Astrocyte of the spinal cord (primary cell): ENCODE results near the gene PPP1R9A.

Experiments
- DNase-seq: peaks from one replicate; pipeline ENCODE4 v3.0.0; 2011; ENCODE audit warnings: low read depth, low spot score
- H3K4me3 ChIP-seq: 2 replicates; pipeline ENCODE4 v1.5.1; 2011; ENCODE audit warnings: low read depth, mild to moderate bottlenecking, low read length, moderate library complexity
- in situ Hi-C: cut with HindIII; loops from 2 replicates; pipeline ENCODE4 v1.10.0; 2017; ENCODE audit warnings: low sequenced_read_pairs
- TF ChIP-seq, protein P1 (sequence below): IDR thresholded peaks from 2 replicates; pipeline ENCODE4 v1.5.1; 2012; ENCODE audit warnings: low read depth, mild to moderate bottlenecking, low read length, inconsistent platforms

PPP1R9A gene

DNA sequence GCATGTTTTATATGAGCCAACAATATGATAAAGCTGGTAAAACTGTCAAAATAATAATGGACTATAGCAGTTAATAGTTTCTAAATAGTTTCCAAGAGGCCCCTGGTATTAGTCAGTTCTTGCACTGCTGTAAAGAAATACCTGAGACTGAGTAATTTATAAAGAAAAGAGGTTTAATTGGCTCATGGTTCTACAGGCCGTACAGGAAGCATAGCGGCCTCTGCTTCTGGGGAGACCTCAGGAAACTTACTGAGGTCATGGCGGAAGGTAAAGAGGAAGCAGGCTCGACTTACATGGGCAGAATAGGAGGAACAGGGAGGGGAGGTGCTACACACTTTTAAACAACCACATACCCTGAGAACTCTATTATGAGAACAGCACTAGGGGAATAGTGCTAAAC, 104.6 kb downstream of the PPP1R9A start:
- in situ Hi-C loops = no loop called here
- TF ChIP-seq, protein P1, sequence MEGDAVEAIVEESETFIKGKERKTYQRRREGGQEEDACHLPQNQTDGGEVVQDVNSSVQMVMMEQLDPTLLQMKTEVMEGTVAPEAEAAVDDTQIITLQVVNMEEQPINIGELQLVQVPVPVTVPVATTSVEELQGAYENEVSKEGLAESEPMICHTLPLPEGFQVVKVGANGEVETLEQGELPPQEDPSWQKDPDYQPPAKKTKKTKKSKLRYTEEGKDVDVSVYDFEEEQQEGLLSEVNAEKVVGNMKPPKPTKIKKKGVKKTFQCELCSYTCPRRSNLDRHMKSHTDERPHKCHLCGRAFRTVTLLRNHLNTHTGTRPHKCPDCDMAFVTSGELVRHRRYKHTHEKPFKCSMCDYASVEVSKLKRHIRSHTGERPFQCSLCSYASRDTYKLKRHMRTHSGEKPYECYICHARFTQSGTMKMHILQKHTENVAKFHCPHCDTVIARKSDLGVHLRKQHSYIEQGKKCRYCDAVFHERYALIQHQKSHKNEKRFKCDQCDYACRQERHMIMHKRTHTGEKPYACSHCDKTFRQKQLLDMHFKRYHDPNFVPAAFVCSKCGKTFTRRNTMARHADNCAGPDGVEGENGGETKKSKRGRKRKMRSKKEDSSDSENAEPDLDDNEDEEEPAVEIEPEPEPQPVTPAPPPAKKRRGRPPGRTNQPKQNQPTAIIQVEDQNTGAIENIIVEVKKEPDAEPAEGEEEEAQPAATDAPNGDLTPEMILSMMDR = no peak
- DNase-seq = no peak
- no peak overlapping the region for H3K4me3 ChIP-seq

DNA sequence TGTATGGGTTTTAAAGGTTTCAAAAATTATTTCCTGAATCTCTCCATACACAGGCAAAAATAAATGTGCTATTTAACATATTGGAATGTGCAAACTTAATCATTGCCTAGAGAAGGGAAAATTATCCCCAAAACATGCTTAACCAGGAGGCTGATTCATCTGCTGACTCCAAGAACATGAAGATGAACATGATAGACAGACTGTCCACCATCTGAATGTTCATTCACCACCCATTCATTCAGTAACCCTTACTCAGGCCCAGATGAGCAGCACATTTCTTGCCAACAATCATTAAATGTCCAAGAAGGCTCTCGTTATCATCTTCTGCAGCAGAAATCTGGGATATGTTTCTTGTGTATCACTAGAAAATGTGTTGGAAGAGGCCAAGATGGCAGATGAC, 110.6 kb downstream of the PPP1R9A start:
- TF ChIP-seq, protein P1 = no peak
- no peak overlapping the region for H3K4me3 ChIP-seq
- in situ Hi-C loops = no loop called here
- DNase-seq = no peak

DNA sequence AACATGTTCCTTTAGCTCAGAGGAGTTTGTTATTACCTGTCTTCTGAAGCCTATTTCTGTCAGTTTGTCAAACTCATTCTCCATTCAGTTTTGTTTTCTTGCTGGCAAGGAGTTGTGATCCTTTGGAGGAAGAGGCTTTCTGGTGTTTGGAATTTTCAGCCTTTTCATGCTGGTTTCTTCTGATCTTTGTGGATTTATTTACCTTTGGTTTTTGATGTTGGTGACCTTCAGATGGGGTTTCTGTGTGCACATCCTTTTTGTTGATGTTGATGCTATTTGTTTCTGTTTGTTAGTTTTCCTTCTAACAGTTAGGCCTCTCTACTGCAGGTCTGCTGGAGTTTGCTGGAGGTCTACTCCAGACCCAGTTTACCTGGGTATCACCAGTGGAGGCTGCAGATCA, 118.6 kb downstream of the PPP1R9A start:
- in situ Hi-C loops = no loop called here
- no peak overlapping the region for H3K4me3 ChIP-seq
- no peak for DNase-seq
- TF ChIP-seq, protein P1 = no peak

DNA sequence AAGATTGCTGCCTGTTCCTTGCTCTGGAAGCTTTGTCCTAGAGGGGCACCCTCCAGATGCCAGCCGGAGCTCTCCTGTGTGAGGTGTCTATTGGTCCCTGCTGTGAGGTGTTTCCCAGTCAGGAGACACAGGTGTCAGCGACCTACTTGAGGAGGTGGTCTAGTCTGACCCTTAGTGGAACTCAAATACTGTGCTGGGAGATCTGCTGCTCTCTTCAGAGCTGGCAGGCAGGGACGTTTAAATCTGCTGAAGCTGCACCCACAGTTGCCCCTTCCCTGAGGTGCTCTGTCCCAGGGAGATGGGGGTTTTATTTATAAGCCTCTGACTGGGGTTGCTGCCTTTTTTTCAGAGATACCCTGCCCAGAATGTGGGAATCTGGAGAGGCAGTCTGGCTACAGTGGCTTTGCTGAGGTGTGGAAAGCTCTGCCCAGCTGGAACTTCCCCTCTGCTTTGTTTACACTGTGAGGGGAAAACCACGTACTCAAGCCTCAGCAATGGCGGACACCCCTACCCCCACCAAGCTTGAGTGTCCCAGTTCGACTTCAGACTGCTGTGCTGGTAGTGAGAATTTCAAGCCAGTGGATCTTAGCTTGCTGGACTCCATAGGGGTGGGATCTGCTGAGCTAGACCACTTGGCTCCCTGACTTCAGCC, 119.2 kb downstream of the PPP1R9A start:
- DNase-seq = no peak
- no peak overlapping the region for H3K4me3 ChIP-seq
- TF ChIP-seq, protein P1 = no peak
- in situ Hi-C loops = no loop called here

DNA sequence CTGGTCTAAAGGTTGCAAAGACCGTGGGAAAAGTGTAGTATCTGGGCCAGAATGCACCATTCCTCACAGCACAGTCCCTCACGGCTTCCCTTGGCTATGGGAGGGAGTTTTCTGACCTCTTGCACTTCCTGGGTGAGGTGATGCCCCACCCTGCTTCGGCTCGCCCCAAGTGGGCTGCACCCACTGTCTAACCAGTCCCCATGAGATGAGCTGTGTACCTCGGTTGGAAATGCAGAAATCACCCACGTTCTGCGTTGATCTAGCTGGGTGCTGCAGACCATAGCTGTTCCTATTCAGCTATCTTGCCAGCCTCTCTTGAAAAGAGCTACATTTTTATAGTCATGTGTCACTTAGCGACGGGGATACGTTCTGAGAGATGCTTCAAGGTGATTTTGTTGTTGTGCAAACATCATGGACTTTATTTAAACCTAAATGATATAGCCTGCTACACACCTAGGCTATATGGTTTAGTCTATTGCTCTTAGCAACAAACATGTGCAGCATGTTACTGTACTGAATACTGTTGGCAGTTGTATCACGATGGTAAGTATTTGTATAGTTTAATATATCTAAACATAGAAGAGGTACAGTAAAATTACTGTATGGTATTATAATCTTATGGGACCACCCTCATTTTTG, 120.0 kb downstream of the PPP1R9A start:
- TF ChIP-seq, protein P1 = no peak
- no peak for DNase-seq
- no peak overlapping the region for H3K4me3 ChIP-seq
- in situ Hi-C loops = no loop called here

DNA sequence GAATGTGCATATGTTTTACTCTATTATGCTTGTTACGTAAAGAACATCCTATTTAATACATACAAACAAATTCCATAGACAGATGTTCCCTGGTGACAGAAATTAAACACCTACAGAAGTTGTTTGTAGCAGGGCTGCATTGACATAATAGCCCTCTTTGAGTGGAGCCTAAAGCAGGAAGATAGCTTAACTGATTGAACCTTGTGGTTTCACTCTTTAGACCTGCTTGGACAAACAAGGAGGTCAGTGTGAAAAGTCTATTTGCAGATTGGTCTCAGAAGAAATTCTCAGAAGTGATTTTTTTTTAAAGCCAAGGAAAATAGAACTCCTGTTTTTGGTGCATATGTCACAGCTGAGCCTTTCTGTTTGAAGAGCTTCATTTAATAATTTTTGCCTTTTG, 121.3 kb downstream of the PPP1R9A start:
- H3K4me3 ChIP-seq = no peak overlapping the region
- in situ Hi-C loops = no loop called here
- peak; percentile 1 for DNase-seq
- TF ChIP-seq, protein P1 = no peak
